ENCODE results near the gene ATXN7L1. TPM values are rescaled to one million over a fixed set of nuclear protein-coding genes. Genes with fewer than 3 reads are reported as not detected.
"Not testable (repeated sequence)": the region's sequence is repeated elsewhere in the genome, so short reads cannot be mapped to it uniquely, and the experiment has no call there.

Gene ATXN7L1
- total and polyA plus RNA-seq, 2 of the 4 experiments (the other 2 are of a cell fraction) = 3.5 to 4.3 TPM

- H3K4ac ChIP-seq (ENCODE audit: low read depth, low read length) = no peak overlapping the region
- H3K9me3 ChIP-seq (ENCODE audit: control insufficient read depth, insufficient read depth, low read length) = no peaks in the 10 kb centered on the region
- H3K4me3 ChIP-seq (ENCODE audit: insufficient read depth, low read depth, low read length) = no peak overlapping the region
- no TSS peak for BruUV-seq (replicated peaks)
- ChIA-PET CTCF (no interaction called here), POLR2A (ENCODE audit: unreplicated experiment) (interaction anchor here (0.6 kb wide), 1 partner anchor 76 kb away, joined by 4 read pairs; no protein-coding TSS in a partner anchor)
- H4K8ac ChIP-seq (ENCODE audit: low read depth in 2 of 2, low read length in 2 of 2) = no peak overlapping the region
- DNase-seq (no peak), ATAC-seq (ENCODE audit: low read depth) (no peak)
- intact Hi-C loops (cut with micrococcal nuclease) = no loop called here
- no peaks in the 10 kb centered on the region for H3K27me3 ChIP-seq (ENCODE audit: control insufficient read depth, insufficient read depth, low read length)
- peaks cover 6% of the 10 kb centered on the region for H3K4me1 ChIP-seq (ENCODE audit: control insufficient read depth, insufficient read depth, low read length)
- no peak overlapping the region for H3K14ac ChIP-seq (replicated peaks; ENCODE audit: low read depth, low read length)
- peaks cover 2% of the 10 kb centered on the region for H3K36me3 ChIP-seq (ENCODE audit: control insufficient read depth, insufficient read depth, low read length)
- no peak overlapping the region for H2AFZ ChIP-seq (replicated peaks; ENCODE audit: low read length, poor library complexity)
- H4K5ac ChIP-seq (ENCODE audit: low read depth, low read length) = no peak overlapping the region
- no peak overlapping the region for H2BK15ac ChIP-seq (ENCODE audit: low read depth, low read length)
- peaks cover 13% of the 10 kb centered on the region for H3K9me1 ChIP-seq (ENCODE audit: insufficient read depth, low read length)
- H3K27ac ChIP-seq (ENCODE audit: insufficient read depth, low read length) = no peak overlapping the region
- no peak overlapping the region for H4K91ac ChIP-seq (ENCODE audit: insufficient read depth, low read depth, low read length)
- H4K20me1 ChIP-seq (ENCODE audit: insufficient read depth, low read length) = peaks cover 20% of the 10 kb centered on the region
- H3K56ac ChIP-seq (ENCODE audit: extremely low read depth, insufficient read depth, low read length) = no peak overlapping the region
- H2AK9ac ChIP-seq (replicated peaks; ENCODE audit: low read depth, low read length, poor library complexity) = no peak overlapping the region
- no peak overlapping the region for H2BK120ac ChIP-seq (ENCODE audit: low read depth, low read length)
- H3K79me1 ChIP-seq (ENCODE audit: low read depth in 1 of 2, low read length in 2 of 2) = peaks cover 11 to 38% of the 10 kb centered on the region in 2 experiments; a peak in 3 of 4 replicates
- no peak overlapping the region for H2BK5ac ChIP-seq (ENCODE audit: low read depth, low read length, poor library complexity, severe bottlenecking)
- dilution Hi-C loops (cut with HindIII; ENCODE audit: low sequenced_read_pairs, unreplicated experiment) = no loop called here
- no peak overlapping the region for H2AK5ac ChIP-seq (ENCODE audit: low read depth, low read length)
- no peak overlapping the region for H3K4me2 ChIP-seq (ENCODE audit: low read depth, low read length)
- no CpG with 5 or more reads among the region's 1 CpG for WGBS, 2 experiments (ENCODE audit: extremely low coverage in 2 of 2, insufficient read length in 1 of 2)
- in situ Hi-C loops (cut with MboI; ENCODE audit: low sequenced_read_pairs) = no loop called here
- H2BK20ac ChIP-seq (ENCODE audit: low read depth, low read length) = no peak overlapping the region
- no peak overlapping the region for H3K9ac ChIP-seq (ENCODE audit: low read depth, low read length)
- no peak overlapping the region for H3K23ac ChIP-seq (ENCODE audit: low read depth, low read length)
- no peak overlapping the region for H3K18ac ChIP-seq (ENCODE audit: low read depth, low read length)
- TF ChIP-seq, protein P1, sequence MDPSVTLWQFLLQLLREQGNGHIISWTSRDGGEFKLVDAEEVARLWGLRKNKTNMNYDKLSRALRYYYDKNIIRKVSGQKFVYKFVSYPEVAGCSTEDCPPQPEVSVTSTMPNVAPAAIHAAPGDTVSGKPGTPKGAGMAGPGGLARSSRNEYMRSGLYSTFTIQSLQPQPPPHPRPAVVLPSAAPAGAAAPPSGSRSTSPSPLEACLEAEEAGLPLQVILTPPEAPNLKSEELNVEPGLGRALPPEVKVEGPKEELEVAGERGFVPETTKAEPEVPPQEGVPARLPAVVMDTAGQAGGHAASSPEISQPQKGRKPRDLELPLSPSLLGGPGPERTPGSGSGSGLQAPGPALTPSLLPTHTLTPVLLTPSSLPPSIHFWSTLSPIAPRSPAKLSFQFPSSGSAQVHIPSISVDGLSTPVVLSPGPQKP (IDR thresholded peaks at IDR 0.05; ENCODE audit: borderline replicate concordance, low read depth, low read length) = no peak
- TF ChIP-seq RFX5 (IDR thresholded peaks at IDR 0.05; ENCODE audit: low read depth, low read length) (no peak), MAFK (IDR thresholded peaks at IDR 0.05; ENCODE audit: low read depth, low read length) (no peak)
Observed at GRCh38 chr7:105846404-105846803, 30.0 kb downstream of the ATXN7L1 start.

- H3K36me3 ChIP-seq (ENCODE audit: control insufficient read depth, insufficient read depth, low read length); BruUV-seq (replicated peaks); H3K14ac ChIP-seq (replicated peaks; ENCODE audit: low read depth, low read length); H3K56ac ChIP-seq (ENCODE audit: extremely low read depth, insufficient read depth, low read length); H4K20me1 ChIP-seq (ENCODE audit: insufficient read depth, low read length); H3K23ac ChIP-seq (ENCODE audit: low read depth, low read length); H4K5ac ChIP-seq (ENCODE audit: low read depth, low read length); H2BK15ac ChIP-seq (ENCODE audit: low read depth, low read length); H3K27ac ChIP-seq (ENCODE audit: insufficient read depth, low read length); H3K27me3 ChIP-seq (ENCODE audit: control insufficient read depth, insufficient read depth, low read length); H2BK5ac ChIP-seq (ENCODE audit: low read depth, low read length, poor library complexity, severe bottlenecking); H3K4me2 ChIP-seq (ENCODE audit: low read depth, low read length); H3K4me3 ChIP-seq (ENCODE audit: insufficient read depth, low read depth, low read length); H4K91ac ChIP-seq (ENCODE audit: insufficient read depth, low read depth, low read length); H2BK20ac ChIP-seq (ENCODE audit: low read depth, low read length); H4K8ac ChIP-seq (ENCODE audit: low read depth in 2 of 2, low read length in 2 of 2); intact Hi-C loops (cut with micrococcal nuclease); H3K4ac ChIP-seq (ENCODE audit: low read depth, low read length); DNase-seq; CTCF ChIA-PET; H2BK120ac ChIP-seq (ENCODE audit: low read depth, low read length); POLR2A ChIA-PET (ENCODE audit: unreplicated experiment); in situ Hi-C loops (cut with MboI; ENCODE audit: low sequenced_read_pairs); dilution Hi-C loops (cut with HindIII; ENCODE audit: low sequenced_read_pairs, unreplicated experiment); H2AFZ ChIP-seq (replicated peaks; ENCODE audit: low read length, poor library complexity); H2AK5ac ChIP-seq (ENCODE audit: low read depth, low read length); H3K9me3 ChIP-seq (ENCODE audit: control insufficient read depth, insufficient read depth, low read length); H3K9ac ChIP-seq (ENCODE audit: low read depth, low read length); ATAC-seq (ENCODE audit: low read depth); H3K18ac ChIP-seq (ENCODE audit: low read depth, low read length); H2AK9ac ChIP-seq (replicated peaks; ENCODE audit: low read depth, low read length, poor library complexity): not testable (repeated sequence)
- Histone ChIP-seq H3K9me1 (ENCODE audit: insufficient read depth, low read length) (peaks cover 19% of the 10 kb centered on the region), H3K79me1 (ENCODE audit: low read depth in 1 of 2, low read length in 2 of 2) (peaks cover 4 to 39% of the 10 kb centered on the region in 2 experiments; a peak in 3 of 4 replicates), H3K4me1 (ENCODE audit: control insufficient read depth, insufficient read depth, low read length) (peaks cover 14% of the 10 kb centered on the region)
- no CpG with 5 or more reads among the region's 5 CpGs for WGBS, 2 experiments (ENCODE audit: extremely low coverage in 2 of 2, insufficient read length in 1 of 2)
Observed at GRCh38 chr7:105844681-105845080, 31.7 kb downstream of the ATXN7L1 start.

Measured in IMR-90 (cell line).